ENCODE data around the gene LMNA.

Gene LMNA

GRCh38 chr1:156082309-156083091 lies 32.0 kb upstream of the LMNA start, which contains the start of gene MEX3A:
Gene MEX3A (minus strand): TSS chr1:156082465. CDS start chr1:156081998, 467 bp downstream.
- peak; percentile 86 for DNase-seq

GRCh38 chr1:156083800-156084790 lies 30.4 kb upstream of the LMNA start:
- no peak for DNase-seq

GRCh38 chr1:156086256-156086662 lies 28.3 kb upstream of the LMNA start:
- DNase-seq, result no peak

- no peak for DNase-seq
Measured at GRCh38 chr1:156089704-156090103, 24.8 kb upstream of the LMNA start.

GRCh38 chr1:156090138-156090839 lies 24.2 kb upstream of the LMNA start:
- no peak for DNase-seq

GRCh38 chr1:156090840-156091188 lies 23.7 kb upstream of the LMNA start:
- peak; percentile 92 for DNase-seq

GRCh38 chr1:156091610-156092009 lies 22.9 kb upstream of the LMNA start:
- no peak for DNase-seq

GRCh38 chr1:156095906-156096508 lies 18.5 kb upstream of the LMNA start:
- no peak for DNase-seq

GRCh38 chr1:156096640-156097391 lies 17.7 kb upstream of the LMNA start:
- peak; percentile 74 for DNase-seq

GRCh38 chr1:156097499-156098178 lies 16.9 kb upstream of the LMNA start:
- no peak for DNase-seq

GRCh38 chr1:156098784-156099183 lies 15.7 kb upstream of the LMNA start:
- DNase-seq, result no peak

- DNase-seq, result no peak
Measured at GRCh38 chr1:156099282-156099681, 15.2 kb upstream of the LMNA start.

- DNase-seq, result no peak
Measured at GRCh38 chr1:156100205-156100995, 14.1 kb upstream of the LMNA start.

GRCh38 chr1:156101880-156102279 lies 12.6 kb upstream of the LMNA start:
- no peak for DNase-seq

- no peak for DNase-seq
Measured at GRCh38 chr1:156102633-156103511, 11.6 kb upstream of the LMNA start.

GRCh38 chr1:156103521-156103947 lies 11.0 kb upstream of the LMNA start:
- DNase-seq, result no peak

GRCh38 chr1:156104065-156104810 lies 10.3 kb upstream of the LMNA start:
- DNase-seq, result peak; percentile 93
